HepG2 (cell line): ENCODE results near the gene RTKN2. TPM values are rescaled to one million over a fixed set of nuclear protein-coding genes. Genes with fewer than 3 reads are reported as not detected.

Source experiments
- ATAC-seq: fragments of 200-7000 bp; cut with Tn5 transposase; 3 replicates; pipeline ENCODE4 v1.9.1; 2020; ENCODE audit warnings: mild to moderate bottlenecking, moderate library complexity
- BruUV-seq: library from RNA; stranded (reverse); fragments of 400-500 nt; replicated peaks from 2 replicates; lab custom pipeline; 2021; lab: Mats Ljungman, UMichigan
- CTCF ChIA-PET: fragments of 300-600 bp; formaldehyde crosslinking; extraction: SDS; loops from one replicate; lab custom pipeline; 2021; ENCODE audit warnings: low total read pairs, inconsistent platforms, low intra/inter-chr PET ratio; lab: Yijun Ruan, JAX
- POLR2A ChIA-PET: fragments of 350-600 bp; sonication (Branson Sonifier 250); formaldehyde crosslinking; loops from one replicate; lab custom pipeline; 2020; ENCODE audit warnings: antibody characterized with exemption, inconsistent platforms; lab: Yijun Ruan, JAX
- DNase-seq: peaks from one replicate; pipeline ENCODE4 v3.0.0-alpha.2; 2015; ENCODE audit warnings: low spot score
- FAIRE-seq: peaks from 3 replicates; lab custom pipeline; 2011; peaks lifted over from hg19 to GRCh38; lab: Jason Lieb, UNC
- H2AFZ ChIP-seq: one replicate; pipeline ENCODE4 v1.6.1; 2011; ENCODE audit warnings: low read length, inconsistent platforms
- H3K27ac ChIP-seq: fragments of 300-600 bp; 3 replicates; pipeline ENCODE4 v1.8.0; 2011; ENCODE audit warnings: mixed run types, mild to moderate bottlenecking, mixed read lengths, low read length, inconsistent platforms; ENCODE audit not compliant: insufficient read depth; ENCODE audit errors: extremely low read length
- H3K27me3 ChIP-seq, 2 experiments: fragments of 200-600 bp in 1 of 2; 2 replicates in 1 of 2; 3 replicates in 1 of 2; pipeline versions ENCODE4 v1.6.0 to v1.8.0; 2011; ENCODE audit warnings: low read length in 2 of 2, mild to moderate bottlenecking in 2 of 2, moderate library complexity in 2 of 2, inconsistent platforms in 1 of 2; ENCODE audit not compliant: insufficient read depth in 2 of 2, control insufficient read depth in 1 of 2
- H3K36me3 ChIP-seq, 2 experiments: fragments of 200-600 bp in 1 of 2; replicated peaks in 1 of 2; 2 replicates in 1 of 2; 3 replicates in 1 of 2; pipeline versions ENCODE4 v1.5.1 to v1.8.0; 2011; ENCODE audit warnings: low read length in 2 of 2, inconsistent platforms in 1 of 2; ENCODE audit not compliant: insufficient read depth in 2 of 2, control insufficient read depth in 1 of 2
- H3K4me1 ChIP-seq: 2 replicates; pipeline ENCODE4 v1.5.1; 2012; ENCODE audit warnings: low read length, inconsistent platforms; ENCODE audit not compliant: insufficient read depth
- H3K4me2 ChIP-seq: 2 replicates; pipeline ENCODE4 v1.6.0; 2011; ENCODE audit warnings: low read depth, low read length, inconsistent platforms
- H3K4me3 ChIP-seq, 3 experiments: fragments of 200-600 bp in 1 of 3; sonication (generic), shearing (Covaris generic) in 1 of 3; replicated peaks in 1 of 3; 2 replicates each; pipeline ENCODE4 v1.5.1; 2011 to 2016; ENCODE audit warnings: low read length in 3 of 3, inconsistent platforms in 2 of 3, low read depth in 2 of 3, mild to moderate bottlenecking in 2 of 3, control low read depth in 1 of 3, mixed read lengths in 1 of 3; ENCODE audit not compliant: insufficient read depth in 1 of 3
- H3K79me2 ChIP-seq: one replicate; pipeline ENCODE4 v1.6.1; 2011; ENCODE audit warnings: low read length, inconsistent platforms; ENCODE audit not compliant: insufficient read depth
- H3K9ac ChIP-seq: 2 replicates; pipeline ENCODE4 v1.6.0; 2011; ENCODE audit warnings: mild to moderate bottlenecking, low read depth, low read length, inconsistent platforms; ENCODE audit not compliant: insufficient read depth
- H3K9me3 ChIP-seq: 2 replicates; pipeline ENCODE4 v1.5.1; 2012; ENCODE audit warnings: mild to moderate bottlenecking, low read length
- H4K20me1 ChIP-seq: 2 replicates; pipeline ENCODE4 v1.6.0; 2011; ENCODE audit warnings: inconsistent platforms, mild to moderate bottlenecking, low read length, moderate library complexity; ENCODE audit not compliant: insufficient read depth
- ADNP ChIP-seq: sonication (generic); formaldehyde crosslinking; IDR thresholded peaks from 2 replicates; pipeline ENCODE4 v1.4.0; 2020; ENCODE audit warnings: missing genetic modification reagents
- ASH2L ChIP-seq: fragments of 300-600, 200-600 bp; sonication (generic); IDR thresholded peaks from 2 replicates; pipeline ENCODE4 v1.7.0; 2017; ENCODE audit warnings: low read depth, mild to moderate bottlenecking, moderate library complexity, mixed read lengths, low read length; ENCODE audit not compliant: insufficient read length
- BRD4 ChIP-seq: sonication (generic); formaldehyde crosslinking; IDR thresholded peaks from 2 replicates; pipeline ENCODE4 v1.4.0; 2020; ENCODE audit warnings: missing genetic modification reagents
- FOSL2 ChIP-seq: sonication (generic); formaldehyde crosslinking; IDR thresholded peaks from 2 replicates; pipeline ENCODE4 v1.4.0; 2020; ENCODE audit warnings: missing genetic modification reagents
- NFIC ChIP-seq: IDR thresholded peaks from 2 replicates; pipeline ENCODE4 v1.6.1; 2012; ENCODE audit warnings: mild to moderate bottlenecking, low read length, inconsistent platforms
- PLRG1 ChIP-seq: fragments of 450-650 bp; conservative IDR thresholded peaks from 2 replicates; pipeline ENCODE4 v1.6.1; 2016
- ZNF260 ChIP-seq: sonication (generic); formaldehyde crosslinking; IDR thresholded peaks from 2 replicates; pipeline ENCODE4 v1.4.0; 2020; ENCODE audit warnings: missing genetic modification reagents, low read depth, mild to moderate bottlenecking, borderline replicate concordance
- ZNF546 ChIP-seq: sonication (generic); formaldehyde crosslinking; conservative IDR thresholded peaks from 2 replicates; pipeline ENCODE4 v1.8.1; 2023; ENCODE audit warnings: mild to moderate bottlenecking, missing genetic modification reagents
- ZNF772 ChIP-seq: sonication (generic); formaldehyde crosslinking; IDR thresholded peaks from 2 replicates; pipeline ENCODE4 v1.5.0; 2020; ENCODE audit warnings: mild to moderate bottlenecking, missing genetic modification reagents
- ZNF792 ChIP-seq: IDR thresholded peaks from 2 replicates; pipeline ENCODE4 v1.6.1; 2016
- in situ Hi-C: cut with HindIII; loops from 2 replicates; pipeline ENCODE4 v1.10.0; 2017; ENCODE audit warnings: low pct_unique_long_range_greater_than_20kb; ENCODE audit not compliant: extremely low pct_ligation_motif_present
- intact Hi-C: fragments of 100-400 bp; cut with micrococcal nuclease; formaldehyde crosslinking; loops from one replicate; pipeline ENCODE4 v1.10.0; 2022; ENCODE audit not compliant: unreplicated experiment
- polyA plus RNA-seq, 8 experiments: library from polyadenylated mRNA; depleted of rRNA in 3 of 8; stranded (reverse) in 7 of 8; unstranded in 1 of 8; fragments of >200 nt; fragmentation: Illumina TruSeq in 4 of 8; extraction: Trizol in 4 of 8; gene quantifications; 2 replicates each; pipeline versions ENCODE4 v1.2.1 to v1.2.3, GENCODE V29; 2011 to 2016; ENCODE audit warnings: low read depth in 4 of 8, missing spikeins in 1 of 8, mixed read lengths in 1 of 8; ENCODE audit not compliant: insufficient read depth in 1 of 8
- total RNA-seq, 5 experiments: library from RNA; depleted of rRNA; stranded (reverse); fragments of >200 nt; fragmentation: Illumina TruSeq; extraction: Trizol; gene quantifications; 2 replicates each; pipeline ENCODE4 v1.2.3, GENCODE V29; 2016; ENCODE audit warnings: low read depth in 1 of 5
- TF ChIP-seq, protein P1 (sequence below): sonication (generic); formaldehyde crosslinking; conservative IDR thresholded peaks from 2 replicates; pipeline ENCODE4 v1.4.0; 2020; ENCODE audit warnings: missing genetic modification reagents
- TF ChIP-seq, protein P2 (sequence below): sonication (generic); formaldehyde crosslinking; IDR thresholded peaks from 2 replicates; pipeline ENCODE4 v1.8.0; 2022; ENCODE audit warnings: mild to moderate bottlenecking, missing genetic modification reagents; ENCODE audit not compliant: insufficient replicate concordance
- TF ChIP-seq, protein P3 (sequence below): sonication (generic); formaldehyde crosslinking; conservative IDR thresholded peaks from 2 replicates; pipeline ENCODE4 v1.4.0; 2020; ENCODE audit warnings: missing genetic modification reagents
- TF ChIP-seq, protein P4 (sequence below), 2 experiments: sonication (generic) in 1 of 2; formaldehyde crosslinking in 1 of 2; IDR thresholded peaks; 2 replicates each; pipeline versions ENCODE4 v1.4.0 to v1.6.1; 2016 to 2020; ENCODE audit warnings: borderline replicate concordance in 1 of 2, low read depth in 1 of 2, mild to moderate bottlenecking in 1 of 2, missing genetic modification reagents in 1 of 2

Gene RTKN2
- total and polyA plus RNA-seq, 2 of the 13 experiments (the other 11 are each of a cell fraction or from before 2014, with no cell fraction given) = 2.2 to 7.0 TPM

DNA sequence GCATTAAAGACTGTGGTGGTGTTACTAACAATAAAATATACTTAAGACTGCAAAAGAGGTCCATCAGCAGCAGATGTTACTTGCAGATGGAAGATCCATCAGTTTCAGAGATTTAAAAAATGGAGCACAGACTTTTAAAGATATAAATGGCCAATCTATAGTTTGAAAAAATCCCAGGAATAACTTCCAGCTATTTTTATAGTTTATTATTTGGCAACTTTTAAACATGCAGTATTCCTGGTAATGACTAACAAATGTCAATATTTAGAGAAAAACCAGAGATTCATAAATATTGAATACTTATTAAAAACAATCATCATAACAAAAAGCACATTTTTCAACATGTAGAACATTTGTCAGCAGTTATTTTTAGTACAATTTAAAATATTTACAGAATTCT is 30.7 kb downstream of the RTKN2 start:
- Histone ChIP-seq H3K79me2 (no peaks in the 10 kb centered on the region), H3K4me1 (no peaks in the 10 kb centered on the region), H3K4me3 (no peak overlapping the region), H3K36me3 (0 out of 5 replicates have a peak, but pooled peaks cover 0 to 4% of the 10 kb centered on the region in 2 experiments), H2AFZ (no peak overlapping the region), H3K9ac (no peak overlapping the region), H3K27ac (no peak overlapping the region), H3K4me2 (no peak overlapping the region), H3K9me3 (no peaks in the 10 kb centered on the region), H3K27me3 (no peaks in the 10 kb centered on the region), H4K20me1 (no peaks in the 10 kb centered on the region)
- TF ChIP-seq, protein P1, sequence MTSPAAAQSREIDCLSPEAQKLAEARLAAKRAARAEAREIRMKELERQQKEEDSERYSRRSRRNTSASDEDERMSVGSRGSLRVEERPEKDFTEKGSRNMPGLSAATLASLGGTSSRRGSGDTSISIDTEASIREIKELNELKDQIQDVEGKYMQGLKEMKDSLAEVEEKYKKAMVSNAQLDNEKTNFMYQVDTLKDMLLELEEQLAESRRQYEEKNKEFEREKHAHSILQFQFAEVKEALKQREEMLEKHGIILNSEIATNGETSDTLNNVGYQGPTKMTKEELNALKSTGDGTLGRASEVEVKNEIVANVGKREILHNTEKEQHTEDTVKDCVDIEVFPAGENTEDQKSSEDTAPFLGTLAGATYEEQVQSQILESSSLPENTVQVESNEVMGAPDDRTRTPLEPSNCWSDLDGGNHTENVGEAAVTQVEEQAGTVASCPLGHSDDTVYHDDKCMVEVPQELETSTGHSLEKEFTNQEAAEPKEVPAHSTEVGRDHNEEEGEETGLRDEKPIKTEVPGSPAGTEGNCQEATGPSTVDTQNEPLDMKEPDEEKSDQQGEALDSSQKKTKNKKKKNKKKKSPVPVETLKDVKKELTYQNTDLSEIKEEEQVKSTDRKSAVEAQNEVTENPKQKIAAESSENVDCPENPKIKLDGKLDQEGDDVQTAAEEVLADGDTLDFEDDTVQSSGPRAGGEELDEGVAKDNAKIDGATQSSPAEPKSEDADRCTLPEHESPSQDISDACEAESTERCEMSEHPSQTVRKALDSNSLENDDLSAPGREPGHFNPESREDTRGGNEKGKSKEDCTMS (CRISPR knock-in tag) = no peak
- TF ChIP-seq BRD4 (CRISPR knock-in tag) = no peak
- TF ChIP-seq ADNP (CRISPR knock-in tag) = no peak
- TF ChIP-seq PLRG1 = no peak
- no peak for TF ChIP-seq ZNF546
- TF ChIP-seq ZNF792 (CRISPR knock-in tag) = no peak
- no peak for TF ChIP-seq ASH2L
- TF ChIP-seq, protein P2, sequence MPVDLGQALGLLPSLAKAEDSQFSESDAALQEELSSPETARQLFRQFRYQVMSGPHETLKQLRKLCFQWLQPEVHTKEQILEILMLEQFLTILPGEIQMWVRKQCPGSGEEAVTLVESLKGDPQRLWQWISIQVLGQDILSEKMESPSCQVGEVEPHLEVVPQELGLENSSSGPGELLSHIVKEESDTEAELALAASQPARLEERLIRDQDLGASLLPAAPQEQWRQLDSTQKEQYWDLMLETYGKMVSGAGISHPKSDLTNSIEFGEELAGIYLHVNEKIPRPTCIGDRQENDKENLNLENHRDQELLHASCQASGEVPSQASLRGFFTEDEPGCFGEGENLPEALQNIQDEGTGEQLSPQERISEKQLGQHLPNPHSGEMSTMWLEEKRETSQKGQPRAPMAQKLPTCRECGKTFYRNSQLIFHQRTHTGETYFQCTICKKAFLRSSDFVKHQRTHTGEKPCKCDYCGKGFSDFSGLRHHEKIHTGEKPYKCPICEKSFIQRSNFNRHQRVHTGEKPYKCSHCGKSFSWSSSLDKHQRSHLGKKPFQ (CRISPR knock-in tag) = no peak
- TF ChIP-seq FOSL2 = no peak
- TF ChIP-seq NFIC = no peak
- TF ChIP-seq ZNF772 = no peak
- TF ChIP-seq, protein P3, sequence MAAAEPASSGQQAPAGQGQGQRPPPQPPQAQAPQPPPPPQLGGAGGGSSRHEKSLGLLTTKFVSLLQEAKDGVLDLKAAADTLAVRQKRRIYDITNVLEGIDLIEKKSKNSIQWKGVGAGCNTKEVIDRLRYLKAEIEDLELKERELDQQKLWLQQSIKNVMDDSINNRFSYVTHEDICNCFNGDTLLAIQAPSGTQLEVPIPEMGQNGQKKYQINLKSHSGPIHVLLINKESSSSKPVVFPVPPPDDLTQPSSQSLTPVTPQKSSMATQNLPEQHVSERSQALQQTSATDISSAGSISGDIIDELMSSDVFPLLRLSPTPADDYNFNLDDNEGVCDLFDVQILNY (CRISPR knock-in tag) = no peak
- TF ChIP-seq, protein P4, sequence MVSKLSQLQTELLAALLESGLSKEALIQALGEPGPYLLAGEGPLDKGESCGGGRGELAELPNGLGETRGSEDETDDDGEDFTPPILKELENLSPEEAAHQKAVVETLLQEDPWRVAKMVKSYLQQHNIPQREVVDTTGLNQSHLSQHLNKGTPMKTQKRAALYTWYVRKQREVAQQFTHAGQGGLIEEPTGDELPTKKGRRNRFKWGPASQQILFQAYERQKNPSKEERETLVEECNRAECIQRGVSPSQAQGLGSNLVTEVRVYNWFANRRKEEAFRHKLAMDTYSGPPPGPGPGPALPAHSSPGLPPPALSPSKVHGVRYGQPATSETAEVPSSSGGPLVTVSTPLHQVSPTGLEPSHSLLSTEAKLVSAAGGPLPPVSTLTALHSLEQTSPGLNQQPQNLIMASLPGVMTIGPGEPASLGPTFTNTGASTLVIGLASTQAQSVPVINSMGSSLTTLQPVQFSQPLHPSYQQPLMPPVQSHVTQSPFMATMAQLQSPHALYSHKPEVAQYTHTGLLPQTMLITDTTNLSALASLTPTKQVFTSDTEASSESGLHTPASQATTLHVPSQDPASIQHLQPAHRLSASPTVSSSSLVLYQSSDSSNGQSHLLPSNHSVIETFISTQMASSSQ (IDR thresholded peaks at IDR 0.05; ENCODE audit: low read depth) = no peak
- TF ChIP-seq, protein P4 (CRISPR knock-in tag; IDR thresholded peaks at IDR 0.05; ENCODE audit: borderline replicate concordance) = no peak
- no peak for TF ChIP-seq ZNF260 (CRISPR knock-in tag)
- POLR2A ChIA-PET = no interaction called here
- no peak for FAIRE-seq
- intact Hi-C loops = no loop called here
- CTCF ChIA-PET = no interaction called here
- BruUV-seq = no TSS peak
- no peak for ATAC-seq
- in situ Hi-C loops = no loop called here
- no peak for DNase-seq
